ENCODE results near the gene VAMP1.

DNA sequence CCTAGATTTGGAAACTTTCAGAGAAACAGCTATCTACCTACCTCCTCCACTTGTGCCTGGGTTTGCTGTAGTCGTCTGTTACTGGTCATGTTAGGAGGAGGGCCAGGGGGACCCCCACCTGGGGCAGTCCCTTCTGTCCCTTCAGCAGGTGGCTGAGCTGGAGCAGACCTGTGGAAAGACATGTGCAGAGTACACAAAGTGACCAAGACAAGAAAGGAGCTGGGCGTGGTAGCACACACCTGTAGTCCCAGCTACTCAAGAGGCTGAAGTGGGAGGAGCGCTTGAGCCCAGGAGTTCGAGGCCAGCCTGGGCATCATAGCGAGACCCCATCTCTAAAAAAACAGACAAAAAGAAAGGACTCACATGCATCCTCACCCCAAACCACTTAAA, 4.3 kb downstream of the VAMP1 start:
- TF ChIP-seq, protein P1, sequence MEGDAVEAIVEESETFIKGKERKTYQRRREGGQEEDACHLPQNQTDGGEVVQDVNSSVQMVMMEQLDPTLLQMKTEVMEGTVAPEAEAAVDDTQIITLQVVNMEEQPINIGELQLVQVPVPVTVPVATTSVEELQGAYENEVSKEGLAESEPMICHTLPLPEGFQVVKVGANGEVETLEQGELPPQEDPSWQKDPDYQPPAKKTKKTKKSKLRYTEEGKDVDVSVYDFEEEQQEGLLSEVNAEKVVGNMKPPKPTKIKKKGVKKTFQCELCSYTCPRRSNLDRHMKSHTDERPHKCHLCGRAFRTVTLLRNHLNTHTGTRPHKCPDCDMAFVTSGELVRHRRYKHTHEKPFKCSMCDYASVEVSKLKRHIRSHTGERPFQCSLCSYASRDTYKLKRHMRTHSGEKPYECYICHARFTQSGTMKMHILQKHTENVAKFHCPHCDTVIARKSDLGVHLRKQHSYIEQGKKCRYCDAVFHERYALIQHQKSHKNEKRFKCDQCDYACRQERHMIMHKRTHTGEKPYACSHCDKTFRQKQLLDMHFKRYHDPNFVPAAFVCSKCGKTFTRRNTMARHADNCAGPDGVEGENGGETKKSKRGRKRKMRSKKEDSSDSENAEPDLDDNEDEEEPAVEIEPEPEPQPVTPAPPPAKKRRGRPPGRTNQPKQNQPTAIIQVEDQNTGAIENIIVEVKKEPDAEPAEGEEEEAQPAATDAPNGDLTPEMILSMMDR (IDR thresholded peaks at IDR 0.05) = no peak
- no peak for TF ChIP-seq POLR2A (IDR thresholded peaks at IDR 0.05)
